NCI-H1105 treated with DMSO at 0.1 percent for 48 hours (cell line): Measurements from ENCODE around the gene PKNOX2.

Experiments
- DNase-seq: peaks from one replicate; lab custom pipeline; 2025; lab: John Stamatoyannopoulos, UW

The PKNOX2 gene

GRCh38 chr11:125174057-125174456 is 9.5 kb downstream of the PKNOX2 start:
- DNase-seq, result no peak

- DNase-seq, result no peak
Measured at GRCh38 chr11:125174686-125175085, 10.1 kb downstream of the PKNOX2 start.

GRCh38 chr11:125175166-125175565 is 10.6 kb downstream of the PKNOX2 start:
- no peak for DNase-seq

- DNase-seq, result no peak
Measured at GRCh38 chr11:125175896-125176575, 11.5 kb downstream of the PKNOX2 start.

- no peak for DNase-seq
Measured at GRCh38 chr11:125176866-125177265, 12.3 kb downstream of the PKNOX2 start.

- no peak for DNase-seq
Measured at GRCh38 chr11:125177543-125177942, 13.0 kb downstream of the PKNOX2 start.

- DNase-seq, result no peak
Measured at GRCh38 chr11:125179346-125179745, 14.8 kb downstream of the PKNOX2 start.

- no peak for DNase-seq
Measured at GRCh38 chr11:125179895-125180294, 15.3 kb downstream of the PKNOX2 start.

GRCh38 chr11:125180413-125181305 is 16.1 kb downstream of the PKNOX2 start:
- DNase-seq, result no peak

GRCh38 chr11:125182573-125182972 is 18.0 kb downstream of the PKNOX2 start:
- no peak for DNase-seq

GRCh38 chr11:125183641-125184040 is 19.1 kb downstream of the PKNOX2 start:
- DNase-seq, result no peak

GRCh38 chr11:125188021-125188420 is 23.5 kb downstream of the PKNOX2 start:
- no peak for DNase-seq

- DNase-seq, result no peak
Measured at GRCh38 chr11:125190566-125190965, 26.0 kb downstream of the PKNOX2 start.

GRCh38 chr11:125192183-125192582 is 27.6 kb downstream of the PKNOX2 start:
- no peak for DNase-seq

- no peak for DNase-seq
Measured at GRCh38 chr11:125192717-125193415, 28.3 kb downstream of the PKNOX2 start.

GRCh38 chr11:125193416-125193726 is 28.8 kb downstream of the PKNOX2 start:
- no peak for DNase-seq

- no peak for DNase-seq
Measured at GRCh38 chr11:125193841-125194240, 29.3 kb downstream of the PKNOX2 start.

- no peak for DNase-seq
Measured at GRCh38 chr11:125199915-125200314, 35.4 kb downstream of the PKNOX2 start.

- no peak for DNase-seq
Measured at GRCh38 chr11:125200441-125200840, 35.9 kb downstream of the PKNOX2 start.

GRCh38 chr11:125201525-125202141 is 37.1 kb downstream of the PKNOX2 start:
- no peak for DNase-seq

- DNase-seq, result no peak
Measured at GRCh38 chr11:125202362-125202880, 37.9 kb downstream of the PKNOX2 start.

- no peak for DNase-seq
Measured at GRCh38 chr11:125202977-125203376, 38.4 kb downstream of the PKNOX2 start.
